GM19397 (cell line): ENCODE measurements around the gene GALNT1.

Experiments used
- ATAC-seq: cut with Tn5 transposase; IDR thresholded peaks from one replicate; pipeline ENCODE4 v1.9.1; 2021; ENCODE audit warnings: mild to moderate bottlenecking, moderate library complexity; ENCODE audit not compliant: unreplicated experiment

Gene GALNT1

GRCh38 chr18:35711227-35711626 is 129.7 kb downstream of the GALNT1 start:
- no peak for ATAC-seq

- ATAC-seq, result no peak
Observed at GRCh38 chr18:35713545-35713944, 132.0 kb downstream of the GALNT1 start.

DNA sequence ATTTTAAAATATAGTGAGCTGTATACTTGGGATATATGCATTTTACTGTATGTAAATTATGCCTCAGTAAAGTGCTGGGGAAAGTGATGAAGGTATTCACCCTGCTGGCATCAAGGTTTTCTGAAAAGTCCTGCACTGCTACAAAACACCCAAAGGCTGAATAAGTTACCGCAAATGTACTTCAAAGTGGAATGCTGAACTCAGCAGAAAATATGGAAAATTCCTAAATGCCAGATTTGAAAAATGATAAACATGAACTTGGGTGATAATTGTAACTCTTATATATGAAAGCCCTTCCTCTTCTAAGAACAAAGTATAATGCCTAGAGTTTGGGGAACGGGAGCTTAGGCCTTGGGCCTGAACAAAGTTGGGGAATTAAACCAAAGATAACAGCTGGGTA is 133.0 kb downstream of the GALNT1 start:
- ATAC-seq, result no peak

DNA sequence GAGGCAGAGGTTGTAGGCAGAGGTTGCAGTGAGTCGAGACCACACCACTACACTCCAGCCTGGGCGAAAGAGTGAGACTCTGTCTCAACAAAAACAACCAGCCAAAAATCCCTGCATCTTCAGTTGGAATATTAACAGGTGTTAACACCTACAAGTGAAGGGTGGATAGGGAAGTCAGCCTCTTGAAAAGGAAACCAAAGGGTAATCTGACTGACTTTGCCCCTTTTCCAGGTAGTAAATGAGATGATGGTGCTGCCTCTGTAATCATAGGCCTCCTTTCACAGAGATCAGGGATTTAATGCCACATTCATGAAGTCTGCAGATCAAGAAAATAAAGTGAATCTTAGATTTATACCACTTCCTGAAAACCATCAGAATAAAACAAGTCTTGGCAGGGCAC is 133.6 kb downstream of the GALNT1 start:
- ATAC-seq, result no peak

- ATAC-seq, result no peak
Observed at GRCh38 chr18:35716169-35716831, 134.8 kb downstream of the GALNT1 start.

DNA sequence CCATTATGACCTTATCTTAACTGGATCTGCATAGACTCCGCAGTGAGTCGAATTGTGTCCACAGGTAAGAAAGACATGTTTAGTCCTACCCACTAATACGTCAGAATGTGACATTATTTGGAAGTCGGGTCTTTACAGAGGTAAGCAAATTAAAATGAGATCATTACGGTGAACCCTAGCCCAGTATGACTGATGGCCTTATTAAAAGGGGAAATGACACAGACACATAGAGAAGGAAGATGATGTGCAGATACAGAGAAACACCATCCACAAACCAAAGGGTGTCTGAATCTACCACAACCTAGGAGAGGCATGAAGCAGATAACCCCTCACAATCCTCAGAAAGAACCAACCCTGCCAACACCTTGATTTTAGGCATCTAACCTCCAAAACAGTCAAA is 135.6 kb downstream of the GALNT1 start:
- ATAC-seq, result no peak

GRCh38 chr18:35721431-35722081 is 140.0 kb downstream of the GALNT1 start:
- ATAC-seq, result no peak

- no peak for ATAC-seq
Observed at GRCh38 chr18:35728676-35729075, 147.1 kb downstream of the GALNT1 start.

GRCh38 chr18:35729991-35730668 is 148.6 kb downstream of the GALNT1 start:
- ATAC-seq, result no peak

- ATAC-seq, result no peak
Observed at GRCh38 chr18:35730691-35731370, 149.3 kb downstream of the GALNT1 start.

- ATAC-seq, result no peak
Observed at GRCh38 chr18:35731701-35732100, 150.2 kb downstream of the GALNT1 start.

DNA sequence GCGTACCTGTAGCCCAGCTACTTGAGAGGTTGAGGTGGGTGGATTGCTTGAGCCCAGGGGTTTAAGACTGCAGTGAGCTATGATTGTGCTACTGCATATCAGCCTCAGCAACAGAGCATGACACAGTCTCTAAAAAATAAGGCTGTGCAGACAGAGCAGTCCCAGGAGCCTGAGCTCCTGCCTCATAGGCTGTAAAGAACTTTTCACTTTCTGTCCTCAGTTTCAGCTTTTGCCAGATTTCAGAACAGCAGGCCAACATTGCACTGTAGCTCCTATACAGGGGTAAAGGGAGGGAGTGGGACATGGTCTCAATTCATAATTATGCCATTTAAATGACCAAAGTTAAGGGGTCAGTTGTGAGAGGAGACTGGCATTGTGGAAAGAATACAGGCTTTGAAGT is 150.6 kb downstream of the GALNT1 start:
- ATAC-seq, result no peak

- ATAC-seq, result no peak
Observed at GRCh38 chr18:35732636-35733035, 151.1 kb downstream of the GALNT1 start.

- ATAC-seq, result no peak
Observed at GRCh38 chr18:35733408-35733807, 151.9 kb downstream of the GALNT1 start.

DNA sequence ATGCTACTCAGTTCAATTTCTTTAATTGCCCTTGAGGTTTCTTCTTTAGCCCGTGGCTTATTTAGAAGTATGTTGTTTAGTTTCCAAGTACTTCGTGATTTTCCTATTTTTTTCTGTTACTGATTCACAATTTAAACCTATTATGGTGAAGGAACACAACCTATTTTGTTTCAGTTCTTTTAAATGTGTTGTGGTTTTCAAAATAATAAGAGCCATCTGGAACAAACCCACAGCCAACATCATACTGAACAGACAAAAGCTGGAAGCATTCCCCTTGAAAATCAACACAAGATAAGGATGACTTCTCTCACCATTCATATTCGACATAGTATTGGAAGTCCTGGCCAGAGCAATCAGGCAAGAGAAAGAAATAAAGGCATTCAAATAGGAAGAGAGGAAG is 155.2 kb downstream of the GALNT1 start:
- no peak for ATAC-seq

GRCh38 chr18:35739778-35740177 is 158.2 kb downstream of the GALNT1 start:
- ATAC-seq, result no peak

DNA sequence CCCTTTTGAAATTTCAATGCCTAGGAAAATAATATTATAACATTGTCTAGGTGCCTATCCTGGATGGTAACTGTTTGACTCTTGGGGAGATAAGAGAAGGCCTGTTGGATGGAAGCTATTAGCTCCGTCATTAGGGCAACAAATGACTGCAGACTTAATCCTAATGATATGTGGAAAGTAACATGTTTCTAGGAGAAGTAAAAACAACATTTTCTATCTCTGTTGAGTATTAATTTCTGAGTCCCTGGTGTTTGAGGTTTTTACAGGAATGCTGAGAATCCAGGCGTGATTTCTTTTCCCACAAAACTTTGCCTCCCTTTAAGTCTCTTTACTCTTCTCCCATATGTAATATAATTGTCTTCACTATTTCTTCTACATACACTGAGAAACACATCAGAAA is 159.1 kb downstream of the GALNT1 start:
- ATAC-seq, result no peak

- ATAC-seq, result no peak
Observed at GRCh38 chr18:35743916-35744315, 162.4 kb downstream of the GALNT1 start.

GRCh38 chr18:35745814-35746213 is 164.3 kb downstream of the GALNT1 start:
- no peak for ATAC-seq

GRCh38 chr18:35746826-35747339 is 165.3 kb downstream of the GALNT1 start:
- ATAC-seq, result no peak

DNA sequence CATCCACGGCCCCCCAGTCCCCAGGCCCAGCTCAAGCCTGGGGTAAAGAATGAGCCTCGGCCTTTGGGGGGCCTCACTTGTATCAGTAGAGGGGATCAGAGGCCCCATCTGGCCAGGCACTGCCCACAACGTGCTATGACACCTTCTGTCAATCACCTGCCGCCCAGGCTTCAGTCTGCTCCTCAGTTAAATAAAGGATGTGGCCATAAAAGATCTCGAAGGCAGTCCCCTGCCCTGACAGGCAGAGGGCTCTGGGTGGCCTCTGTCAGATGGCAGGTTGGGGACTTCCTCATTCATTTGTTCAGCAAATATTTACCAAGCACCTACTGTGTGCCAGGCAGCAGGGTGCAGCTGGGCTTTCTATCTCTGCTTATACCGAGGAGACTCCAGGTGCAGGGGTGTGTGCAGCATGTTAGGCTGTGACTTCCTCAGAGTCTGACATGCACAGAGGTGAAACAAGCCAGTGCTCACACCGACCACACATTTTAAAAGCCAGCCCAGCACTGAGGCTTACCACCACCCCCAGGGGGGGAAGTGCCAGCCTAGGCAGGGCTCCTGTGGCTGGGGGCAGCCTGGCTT is 166.4 kb downstream of the GALNT1 start:
- ATAC-seq, result no peak
